HCT116 (cell line): Measurements from ENCODE around the gene ETNK1. TPM values are rescaled to one million over a fixed set of nuclear protein-coding genes. Genes with fewer than 3 reads are reported as not detected.

Source experiments
- ATAC-seq: fragments of 200-7000 bp; cut with Tn5 transposase; 2 replicates; pipeline ENCODE4 v1.9.1; 2020; ENCODE audit warnings: mild to moderate bottlenecking, moderate library complexity
- BruUV-seq: library from RNA; stranded (reverse); fragments of 400-500 nt; replicated peaks from 2 replicates; lab custom pipeline; 2021; lab: Mats Ljungman, UMichigan
- CTCF ChIA-PET: fragments of 300-600 bp; sonication (Branson Sonifier 250); formaldehyde crosslinking; loops from one replicate; lab custom pipeline; 2021; ENCODE audit warnings: antibody characterized with exemption; lab: Charles Lee
- POLR2A ChIA-PET: fragments of 300-600, 350-600 bp; sonication (Branson Sonifier 250); formaldehyde crosslinking; loops from one replicate; lab custom pipeline; 2021; ENCODE audit warnings: antibody characterized with exemption; lab: Charles Lee
- RAD21 ChIA-PET, 2 experiments: fragments of 300-600 bp; sonication (Branson Sonifier 250); formaldehyde crosslinking; loops; one replicate each; lab custom pipeline; 2023; ENCODE audit warnings: low total read pairs in 2 of 2; ENCODE audit not compliant: uncharacterized antibody in 2 of 2, unreplicated experiment in 2 of 2, low non-redundant PET in 1 of 2; lab: Charles Lee
- DNase-seq: peaks from one replicate; pipeline ENCODE4 v3.0.0-alpha.2; 2010; ENCODE audit warnings: low read depth, low spot score
- H2AFZ ChIP-seq: fragments of 200-600 bp; shearing (Covaris generic), sonication (generic); 2 replicates; pipeline ENCODE4 v1.6.1; 2017; ENCODE audit warnings: low read depth, mixed run types, mixed read lengths, antibody characterized with exemption, low read length; ENCODE audit not compliant: poor library complexity, severe bottlenecking
- H3K27ac ChIP-seq: 2 replicates; pipeline ENCODE4 v1.5.1; 2012; ENCODE audit warnings: low read depth, low read length
- H3K27me3 ChIP-seq: fragments of 200-600 bp; sonication (generic); 2 replicates; pipeline ENCODE4 v1.6.1; 2016; ENCODE audit warnings: mixed run types, low read length, mixed read lengths; ENCODE audit not compliant: insufficient read depth
- H3K36me3 ChIP-seq, 2 experiments: fragments of 200-500 bp in 1 of 2; fragments of 200-600 bp in 1 of 2; sonication (Bioruptor generic) in 1 of 2; sonication (generic) in 1 of 2; 2 replicates each; pipeline versions ENCODE4 v1.5.1 to v1.6.1; 2014 to 2016; ENCODE audit warnings: low read length in 2 of 2, inconsistent platforms in 1 of 2, mixed read lengths in 1 of 2, mixed run types in 1 of 2; ENCODE audit not compliant: insufficient read depth in 2 of 2, control insufficient read depth in 1 of 2
- H3K4me1 ChIP-seq, 2 experiments: fragments of 200-600 bp in 1 of 2; sonication (generic) in 1 of 2; 2 replicates each; pipeline versions ENCODE4 v1.5.1 to v1.6.1; 2012 to 2017; ENCODE audit warnings: low read length in 2 of 2, inconsistent platforms in 1 of 2, mild to moderate bottlenecking in 1 of 2, mixed read lengths in 1 of 2, mixed run types in 1 of 2, moderate library complexity in 1 of 2; ENCODE audit not compliant: insufficient read depth in 2 of 2, control insufficient read depth in 1 of 2
- H3K4me2 ChIP-seq: fragments of 200-600 bp; sonication (generic); 2 replicates; pipeline ENCODE4 v1.6.1; 2017; ENCODE audit warnings: mixed run types, low read length, mixed read lengths
- H3K4me3 ChIP-seq, 2 experiments: fragments of 200-600 bp in 1 of 2; sonication (generic) in 1 of 2; replicated peaks in 1 of 2; 2 replicates each; pipeline ENCODE4 v1.5.1; 2011 to 2016; ENCODE audit warnings: low read length in 2 of 2, control low read depth in 1 of 2, low read depth in 1 of 2, mild to moderate bottlenecking in 1 of 2, mixed read lengths in 1 of 2, mixed run types in 1 of 2
- H3K79me2 ChIP-seq: fragments of 200-600 bp; sonication (generic); 2 replicates; pipeline ENCODE4 v1.6.1; 2017; ENCODE audit warnings: mild to moderate bottlenecking, mixed run types, low read length, moderate library complexity, mixed read lengths; ENCODE audit not compliant: insufficient read depth
- H3K9ac ChIP-seq: fragments of 200-600 bp; sonication (generic); 2 replicates; pipeline ENCODE4 v1.6.1; 2016; ENCODE audit warnings: low read length, mixed read lengths
- H3K9me2 ChIP-seq: fragments of 200-600 bp; sonication (generic), shearing (Covaris generic); 2 replicates; pipeline ENCODE4 v1.6.1; 2017; ENCODE audit warnings: mixed run types, mild to moderate bottlenecking, moderate library complexity; ENCODE audit not compliant: insufficient read depth
- H3K9me3 ChIP-seq, 2 experiments: fragments of 200-500 bp in 1 of 2; fragments of 200-600 bp in 1 of 2; sonication (Bioruptor generic) in 1 of 2; sonication (generic) in 1 of 2; 2 replicates each; pipeline ENCODE4 v1.6.1; 2014 to 2017; ENCODE audit warnings: low read length in 2 of 2, mixed read lengths in 2 of 2, inconsistent platforms in 1 of 2, low read depth in 1 of 2, mild to moderate bottlenecking in 1 of 2, mixed run types in 1 of 2, moderate library complexity in 1 of 2; ENCODE audit not compliant: control insufficient read depth in 1 of 2, insufficient read depth in 1 of 2
- H4K20me1 ChIP-seq: fragments of 200-600 bp; sonication (generic), shearing (Covaris generic); 2 replicates; pipeline ENCODE4 v1.6.1; 2017; ENCODE audit warnings: mixed run types, mild to moderate bottlenecking, moderate library complexity; ENCODE audit not compliant: insufficient read depth
- CBX3 ChIP-seq: IDR thresholded peaks from 2 replicates; pipeline ENCODE4 v1.6.1; 2012; ENCODE audit warnings: low read depth
- ELF1 ChIP-seq: IDR thresholded peaks from 2 replicates; pipeline ENCODE4 v1.6.1; 2012; ENCODE audit warnings: low read depth, borderline replicate concordance
- FOSL1 ChIP-seq: IDR thresholded peaks from 2 replicates; pipeline ENCODE4 v1.6.1; 2012; ENCODE audit warnings: low read depth
- MAX ChIP-seq: IDR thresholded peaks from 2 replicates; pipeline ENCODE4 v1.6.1; 2012
- POLR2A ChIP-seq: IDR thresholded peaks from 2 replicates; pipeline ENCODE4 v1.7.0; 2011; ENCODE audit warnings: borderline replicate concordance; ENCODE audit not compliant: insufficient read depth, insufficient read length; ENCODE audit errors: extremely low read depth
- RAD21 ChIP-seq: IDR thresholded peaks from 2 replicates; pipeline ENCODE4 v1.6.1; 2012; ENCODE audit warnings: low read depth, mild to moderate bottlenecking
- REST ChIP-seq: IDR thresholded peaks from 2 replicates; pipeline ENCODE4 v1.6.1; 2012; ENCODE audit warnings: low read depth
- SIN3A ChIP-seq: IDR thresholded peaks from 2 replicates; pipeline ENCODE4 v1.6.1; 2012; ENCODE audit warnings: low read depth
- SP1 ChIP-seq: IDR thresholded peaks from 2 replicates; pipeline ENCODE4 v1.6.1; 2012; ENCODE audit warnings: low read depth
- TCF7L2 ChIP-seq: IDR thresholded peaks from 2 replicates; pipeline ENCODE4 v1.7.0; 2011; ENCODE audit warnings: borderline replicate concordance, inconsistent platforms; ENCODE audit not compliant: insufficient read depth, insufficient read length; ENCODE audit errors: extremely low read depth
- ZNF274 ChIP-seq: fragments of 200-500 bp; sonication (Bioruptor generic); IDR thresholded peaks from 2 replicates; pipeline ENCODE4 v1.6.1; 2014; ENCODE audit warnings: mild to moderate bottlenecking, low read depth, low read length, inconsistent platforms
- intact Hi-C: fragments of 100-400 bp; cut with micrococcal nuclease; formaldehyde crosslinking; loops from 2 replicates; pipeline ENCODE4 v1.10.0; 2022
- total RNA-seq: library from RNA; stranded (reverse); gene quantifications from one replicate; pipeline ENCODE4 v1.2.1, GENCODE V29; 2021; ENCODE audit not compliant: unreplicated experiment
- TF ChIP-seq, protein P1 (sequence below): IDR thresholded peaks from 2 replicates; pipeline ENCODE4 v1.6.1; 2011; ENCODE audit warnings: mild to moderate bottlenecking, low read length, moderate library complexity; ENCODE audit not compliant: insufficient replicate concordance; ENCODE audit errors: extremely low read depth

The ETNK1 gene
- total RNA-seq, 1 experiment from 2014 or later, result 83.6 TPM

GRCh38 chr12:22657538-22657937, 32.6 kb downstream of the ETNK1 start (continued):
- TF ChIP-seq REST (no peak), CBX3 (no peak), POLR2A (no peak)

- peaks cover 3% of the 10 kb centered on the region; the same call in 1 of the 2 replicates for H4K20me1 ChIP-seq
- no peaks in the 10 kb centered on the region for H3K27me3 ChIP-seq
- TF ChIP-seq ZNF274, result no peak
- no peak for TF ChIP-seq ELF1
- TF ChIP-seq MAX, result no peak
- no peak for TF ChIP-seq TCF7L2
- no peak for TF ChIP-seq SIN3A
- TF ChIP-seq, protein P1, sequence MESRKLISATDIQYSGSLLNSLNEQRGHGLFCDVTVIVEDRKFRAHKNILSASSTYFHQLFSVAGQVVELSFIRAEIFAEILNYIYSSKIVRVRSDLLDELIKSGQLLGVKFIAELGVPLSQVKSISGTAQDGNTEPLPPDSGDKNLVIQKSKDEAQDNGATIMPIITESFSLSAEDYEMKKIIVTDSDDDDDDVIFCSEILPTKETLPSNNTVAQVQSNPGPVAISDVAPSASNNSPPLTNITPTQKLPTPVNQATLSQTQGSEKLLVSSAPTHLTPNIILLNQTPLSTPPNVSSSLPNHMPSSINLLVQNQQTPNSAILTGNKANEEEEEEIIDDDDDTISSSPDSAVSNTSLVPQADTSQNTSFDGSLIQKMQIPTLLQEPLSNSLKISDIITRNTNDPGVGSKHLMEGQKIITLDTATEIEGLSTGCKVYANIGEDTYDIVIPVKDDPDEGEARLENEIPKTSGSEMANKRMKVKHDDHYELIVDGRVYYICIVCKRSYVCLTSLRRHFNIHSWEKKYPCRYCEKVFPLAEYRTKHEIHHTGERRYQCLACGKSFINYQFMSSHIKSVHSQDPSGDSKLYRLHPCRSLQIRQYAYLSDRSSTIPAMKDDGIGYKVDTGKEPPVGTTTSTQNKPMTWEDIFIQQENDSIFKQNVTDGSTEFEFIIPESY, result no peak
- TF ChIP-seq FOSL1, result no peak
- TF ChIP-seq RAD21, result no peak
- TF ChIP-seq SP1, result no peak
- H3K27ac ChIP-seq, result no peak overlapping the region
- peaks cover 51% of the 10 kb centered on the region for H3K79me2 ChIP-seq
- ChIA-PET RAD21 (no interaction called here), CTCF (no interaction called here), POLR2A (no interaction called here)
- no peak overlapping the region for H3K9ac ChIP-seq
- peaks cover 3 to 6% of the 10 kb centered on the region in 2 experiments; a peak in 1 of 4 replicates for H3K36me3 ChIP-seq
- no peak overlapping the region for H3K4me2 ChIP-seq
- H3K4me3 ChIP-seq, result no peak overlapping the region
- BruUV-seq, result no TSS peak
- H3K9me3 ChIP-seq, result no peaks in the 10 kb centered on the region
- intact Hi-C loops, result no loop called here
- no peaks in the 10 kb centered on the region for H3K4me1 ChIP-seq
- no peaks in the 10 kb centered on the region for H3K9me2 ChIP-seq
- no peak overlapping the region for H2AFZ ChIP-seq
- no peak for ATAC-seq
- no peak for DNase-seq
Measured at GRCh38 chr12:22658214-22658613, 33.2 kb downstream of the ETNK1 start.
